Adrenal gland (tissue), 5 donors: ENCODE measurements around the gene RGS9BP.

Source experiments
- CTCF ChIP-seq, 6 experiments: fragments of 450-650 bp in 4 of 6; fragments of 200-600 bp in 2 of 6; sonication (generic) in 1 of 6; IDR thresholded peaks; 1 replicate in 5 of 6; 2 replicates in 1 of 6; pipeline versions ENCODE4 v1.5.1 to v1.8.0; 2016 to 2021; ENCODE audit warnings: antibody characterized with exemption in 6 of 6, mild to moderate bottlenecking in 2 of 6, moderate library complexity in 1 of 6
- POLR2A ChIP-seq, 2 donors: fragments of 450-650 bp; IDR thresholded peaks; one replicate each; pipeline ENCODE4 v1.6.1; 2017; ENCODE audit warnings: antibody characterized with exemption in 2 of 2, mild to moderate bottlenecking in 2 of 2, moderate library complexity in 1 of 2
- donor health status: DM: no; HTN: no; CAD: no.

DNA sequence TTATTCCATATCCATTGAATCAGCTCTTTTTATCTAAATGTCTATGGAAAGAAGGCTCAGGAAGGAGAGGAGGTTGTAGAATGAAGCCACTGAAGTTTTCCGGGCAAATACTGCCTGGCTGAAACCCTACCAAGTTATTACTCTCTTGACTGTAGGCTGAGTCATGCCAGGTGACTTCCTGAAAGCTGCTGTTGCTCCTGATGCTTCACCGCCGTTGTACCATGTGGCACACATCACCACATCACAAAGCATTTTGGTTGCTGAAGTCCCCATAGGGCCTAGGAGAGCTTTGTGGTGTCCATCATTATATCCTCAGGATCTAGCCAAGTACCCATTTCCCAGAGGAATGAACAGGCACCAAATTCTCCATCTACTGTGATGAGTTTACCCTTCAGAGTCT is 32.8 kb downstream of the RGS9BP start:
- TF ChIP-seq CTCF (IDR thresholded peaks at IDR 0.05) (no peak), POLR2A (IDR thresholded peaks at IDR 0.05) (no peak)
